Measurements from ENCODE around the gene TUBA4A. TPM values are rescaled to one million over a fixed set of nuclear protein-coding genes. Genes with fewer than 3 reads are reported as not detected.

TUBA4A gene
- total RNA-seq, 4 donors from 2014 or later: 33.2 to 89.3 (median 56.2) TPM

DNA sequence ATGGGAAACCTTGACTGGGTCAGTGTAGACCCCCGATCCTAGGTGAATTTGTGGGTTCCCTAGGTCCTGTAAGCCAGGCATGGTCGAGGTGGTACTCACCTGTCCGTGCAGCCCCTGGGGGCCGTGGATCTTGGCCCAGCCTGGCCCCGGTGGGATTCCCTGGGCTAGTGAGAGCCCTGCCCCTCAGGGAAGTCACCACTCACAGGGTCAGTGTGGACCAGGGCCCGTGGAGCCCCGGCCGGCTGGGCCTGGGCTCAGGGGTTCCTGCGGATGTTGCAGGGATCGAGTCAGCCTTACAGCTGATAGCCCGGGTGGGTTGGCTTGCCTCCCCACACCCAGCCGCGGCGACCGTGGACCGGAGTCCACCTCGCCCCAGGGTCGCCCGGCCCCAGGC, 24.8 kb downstream of the TUBA4A start:
- H3K4me1 ChIP-seq: peaks cover 0 to 40% (median 19%) of the 10 kb centered on the region in 3 donors
- TF ChIP-seq EP300 (IDR thresholded peaks at IDR 0.05): no peak
- no peak for TF ChIP-seq POLR2AphosphoS5 (IDR thresholded peaks at IDR 0.05)
- TF ChIP-seq POLR2A (IDR thresholded peaks at IDR 0.05): no peak
- TF ChIP-seq, protein P1, sequence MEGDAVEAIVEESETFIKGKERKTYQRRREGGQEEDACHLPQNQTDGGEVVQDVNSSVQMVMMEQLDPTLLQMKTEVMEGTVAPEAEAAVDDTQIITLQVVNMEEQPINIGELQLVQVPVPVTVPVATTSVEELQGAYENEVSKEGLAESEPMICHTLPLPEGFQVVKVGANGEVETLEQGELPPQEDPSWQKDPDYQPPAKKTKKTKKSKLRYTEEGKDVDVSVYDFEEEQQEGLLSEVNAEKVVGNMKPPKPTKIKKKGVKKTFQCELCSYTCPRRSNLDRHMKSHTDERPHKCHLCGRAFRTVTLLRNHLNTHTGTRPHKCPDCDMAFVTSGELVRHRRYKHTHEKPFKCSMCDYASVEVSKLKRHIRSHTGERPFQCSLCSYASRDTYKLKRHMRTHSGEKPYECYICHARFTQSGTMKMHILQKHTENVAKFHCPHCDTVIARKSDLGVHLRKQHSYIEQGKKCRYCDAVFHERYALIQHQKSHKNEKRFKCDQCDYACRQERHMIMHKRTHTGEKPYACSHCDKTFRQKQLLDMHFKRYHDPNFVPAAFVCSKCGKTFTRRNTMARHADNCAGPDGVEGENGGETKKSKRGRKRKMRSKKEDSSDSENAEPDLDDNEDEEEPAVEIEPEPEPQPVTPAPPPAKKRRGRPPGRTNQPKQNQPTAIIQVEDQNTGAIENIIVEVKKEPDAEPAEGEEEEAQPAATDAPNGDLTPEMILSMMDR (IDR thresholded peaks at IDR 0.05): no peak
- peaks cover 0 to 59% of the 10 kb centered on the region in 2 donors for H3K36me3 ChIP-seq
- ATAC-seq: peak; percentile 14
- no CpG with 5 or more reads among the region's 19 CpGs for WGBS, 2 donors (ENCODE audit: low coverage in 1 of 2)
- no peaks in the 10 kb centered on the region for H3K27me3 ChIP-seq
- peak overlapping the region; percentile 77 to 96 (median 96) for H3K27ac ChIP-seq
- H3K9me3 ChIP-seq: no peaks in the 10 kb centered on the region
- H3K4me3 ChIP-seq: peak overlapping the region; percentile 67 to 78

DNA sequence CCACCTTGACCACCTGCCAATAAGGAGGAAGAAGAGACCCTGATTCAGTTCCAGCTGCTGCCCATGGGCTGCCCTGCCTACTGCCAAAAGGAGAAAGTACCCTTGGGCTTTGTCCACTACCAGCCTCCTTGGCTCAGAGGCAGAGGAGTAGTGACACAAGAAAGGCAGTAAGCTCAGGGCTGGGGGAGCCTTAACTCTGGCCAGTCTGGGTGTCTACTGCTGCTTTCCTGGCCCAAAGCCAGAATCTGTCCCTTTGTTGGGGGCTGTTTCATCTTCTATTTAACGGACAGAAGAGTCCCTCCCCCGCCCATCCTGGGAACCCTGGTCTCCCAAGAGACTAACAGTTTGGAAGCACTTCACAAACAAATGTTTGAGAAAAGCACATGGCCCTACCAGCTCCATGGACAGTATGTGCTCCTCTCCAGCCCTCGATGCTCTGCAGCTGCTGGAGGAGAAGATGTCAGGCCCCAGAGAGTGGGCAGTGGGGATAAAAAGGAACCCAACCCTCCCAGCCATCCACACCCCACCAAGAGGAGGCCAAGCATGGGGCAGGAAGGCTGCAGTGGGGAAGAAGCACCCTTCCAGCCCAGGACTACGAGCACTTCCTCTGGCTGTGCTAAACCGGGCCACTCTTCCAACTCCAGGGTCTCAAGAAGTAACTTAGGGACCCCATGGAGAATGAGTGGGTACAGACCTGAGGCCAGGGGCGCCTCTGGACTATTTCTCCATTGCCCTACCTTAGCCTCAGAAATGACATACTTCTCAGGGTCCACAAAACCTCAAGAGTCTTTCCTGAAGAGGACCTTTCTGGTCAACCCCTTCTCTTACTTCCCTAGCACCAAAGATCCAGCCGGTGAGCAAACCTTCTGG, 25.4 kb downstream of the TUBA4A start:
- ATAC-seq: no peak
- peak overlapping the region; percentile 77 to 96 (median 96) for H3K27ac ChIP-seq
- H3K36me3 ChIP-seq: peaks cover 0 to 59% of the 10 kb centered on the region in 2 donors
- no peak for TF ChIP-seq EP300 (IDR thresholded peaks at IDR 0.05)
- peak overlapping the region; percentile 67 to 78 for H3K4me3 ChIP-seq
- 38 to 44% methylated on average over 1 to 4 of the region's 7 CpGs for WGBS, 2 donors (ENCODE audit: low coverage in 1 of 2)
- no peaks in the 10 kb centered on the region for H3K9me3 ChIP-seq
- peaks cover 0 to 40% (median 19%) of the 10 kb centered on the region in 3 donors for H3K4me1 ChIP-seq
- no peaks in the 10 kb centered on the region for H3K27me3 ChIP-seq

GRCh38 chr2:219225350-219225749, 28.4 kb downstream of the TUBA4A start:
- H3K9me3 ChIP-seq: no peaks in the 10 kb centered on the region
- whole genome bisulfite sequencing, 2 donors (ENCODE audit: low coverage in 1 of 2): 80 to 86% methylated on average over 2 of the region's 3 CpGs
- peaks cover 0 to 23% (median 13%) of the 10 kb centered on the region in 3 donors for H3K4me1 ChIP-seq
- no peak for ATAC-seq
- no peaks in the 10 kb centered on the region for H3K27me3 ChIP-seq
- TF ChIP-seq POLR2AphosphoS5 (IDR thresholded peaks at IDR 0.05) (no peak), EP300 (IDR thresholded peaks at IDR 0.05) (no peak), POLR2A (IDR thresholded peaks at IDR 0.05) (no peak)
- TF ChIP-seq, protein P1 (IDR thresholded peaks at IDR 0.05): no peak
- no peak overlapping the region for H3K27ac ChIP-seq
- H3K36me3 ChIP-seq: peaks cover 0 to 70% of the 10 kb centered on the region in 2 donors
- no peak overlapping the region for H3K4me3 ChIP-seq

- WGBS, 2 donors (ENCODE audit: low coverage in 1 of 2): 80 to 100% methylated on average over 4 to 7 of the region's 31 CpGs
- Histone ChIP-seq H3K4me3 (no peak overlapping the region), H3K27ac (no peak overlapping the region), H3K9me3 (no peaks in the 10 kb centered on the region), H3K4me1 (peaks cover 3 to 34% (median 23%) of the 10 kb centered on the region in 3 donors), H3K27me3 (no peaks in the 10 kb centered on the region), H3K36me3 (peaks cover 0 to 81% of the 10 kb centered on the region in 2 donors)
- TF ChIP-seq POLR2A (IDR thresholded peaks at IDR 0.05) (no peak), POLR2AphosphoS5 (IDR thresholded peaks at IDR 0.05) (no peak), EP300 (IDR thresholded peaks at IDR 0.05) (no peak)
- TF ChIP-seq, protein P1 (IDR thresholded peaks at IDR 0.05): no peak
- no peak for ATAC-seq
Observed at GRCh38 chr2:219223831-219224610, 29.7 kb downstream of the TUBA4A start.

- Histone ChIP-seq H3K27ac (no peak overlapping the region), H3K4me3 (no peak overlapping the region), H3K9me3 (no peaks in the 10 kb centered on the region), H3K4me1 (peaks cover 3 to 34% (median 21%) of the 10 kb centered on the region in 3 donors), H3K27me3 (no peaks in the 10 kb centered on the region), H3K36me3 (peaks cover 0 to 77% of the 10 kb centered on the region in 2 donors)
- WGBS, 2 donors (ENCODE audit: low coverage in 1 of 2): 80 to 100% methylated on average over 5 to 6 of the region's 16 CpGs
- ATAC-seq: no peak
- no peak for TF ChIP-seq POLR2A (IDR thresholded peaks at IDR 0.05)
- TF ChIP-seq EP300 (IDR thresholded peaks at IDR 0.05): no peak
- TF ChIP-seq, protein P1 (IDR thresholded peaks at IDR 0.05): no peak
- no peak for TF ChIP-seq POLR2AphosphoS5 (IDR thresholded peaks at IDR 0.05)
Observed at GRCh38 chr2:219221957-219222518, 31.7 kb downstream of the TUBA4A start.

All from gastroesophageal sphincter (tissue), 4 donors.